Choroid plexus epithelial cell (primary cell): ENCODE data around the gene ARHGEF3.

ENCODE experiments used
- DNase-seq: peaks from one replicate; pipeline ENCODE4 v3.0.0-alpha.2; 2010; ENCODE audit warnings: low read depth
- H3K4me3 ChIP-seq: 2 replicates; pipeline ENCODE4 v1.5.1; 2011; ENCODE audit warnings: low read depth, mild to moderate bottlenecking, control low read depth, low read length, moderate library complexity
- TF ChIP-seq, protein P1 (sequence below): conservative IDR thresholded peaks from 2 replicates; pipeline ENCODE4 v1.5.1; 2011; ENCODE audit warnings: low read depth, mild to moderate bottlenecking, control low read depth, inconsistent platforms, low read length, moderate library complexity

The ARHGEF3 gene

GRCh38 chr3:56812754-56813652 lies 11.3 kb upstream of the ARHGEF3 start:
- H3K4me3 ChIP-seq: no peak overlapping the region
- peak; percentile 48 for DNase-seq

GRCh38 chr3:56811546-56812202 lies 9.9 kb upstream of the ARHGEF3 start:
- TF ChIP-seq, protein P1, sequence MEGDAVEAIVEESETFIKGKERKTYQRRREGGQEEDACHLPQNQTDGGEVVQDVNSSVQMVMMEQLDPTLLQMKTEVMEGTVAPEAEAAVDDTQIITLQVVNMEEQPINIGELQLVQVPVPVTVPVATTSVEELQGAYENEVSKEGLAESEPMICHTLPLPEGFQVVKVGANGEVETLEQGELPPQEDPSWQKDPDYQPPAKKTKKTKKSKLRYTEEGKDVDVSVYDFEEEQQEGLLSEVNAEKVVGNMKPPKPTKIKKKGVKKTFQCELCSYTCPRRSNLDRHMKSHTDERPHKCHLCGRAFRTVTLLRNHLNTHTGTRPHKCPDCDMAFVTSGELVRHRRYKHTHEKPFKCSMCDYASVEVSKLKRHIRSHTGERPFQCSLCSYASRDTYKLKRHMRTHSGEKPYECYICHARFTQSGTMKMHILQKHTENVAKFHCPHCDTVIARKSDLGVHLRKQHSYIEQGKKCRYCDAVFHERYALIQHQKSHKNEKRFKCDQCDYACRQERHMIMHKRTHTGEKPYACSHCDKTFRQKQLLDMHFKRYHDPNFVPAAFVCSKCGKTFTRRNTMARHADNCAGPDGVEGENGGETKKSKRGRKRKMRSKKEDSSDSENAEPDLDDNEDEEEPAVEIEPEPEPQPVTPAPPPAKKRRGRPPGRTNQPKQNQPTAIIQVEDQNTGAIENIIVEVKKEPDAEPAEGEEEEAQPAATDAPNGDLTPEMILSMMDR: no peak

More at GRCh38 chr3:56812754-56813652, 11.3 kb upstream of the ARHGEF3 start:
- TF ChIP-seq, protein P1: no peak

GRCh38 chr3:56810577-56811545 lies 9.1 kb upstream of the ARHGEF3 start:
- no peak for DNase-seq
- TF ChIP-seq, protein P1: no peak
- H3K4me3 ChIP-seq: no peak overlapping the region

More at GRCh38 chr3:56811546-56812202, 9.9 kb upstream of the ARHGEF3 start:
- H3K4me3 ChIP-seq: no peak overlapping the region
- no peak for DNase-seq

- TF ChIP-seq, protein P1: no peak
Measured at GRCh38 chr3:56806407-56806806, 4.7 kb upstream of the ARHGEF3 start.

GRCh38 chr3:56802790-56803189 lies 1.0 kb upstream of the ARHGEF3 start:
- TF ChIP-seq, protein P1: no peak
- no peak overlapping the region for H3K4me3 ChIP-seq

More at GRCh38 chr3:56806407-56806806, 4.7 kb upstream of the ARHGEF3 start:
- DNase-seq: no peak
- no peak overlapping the region for H3K4me3 ChIP-seq

DNA sequence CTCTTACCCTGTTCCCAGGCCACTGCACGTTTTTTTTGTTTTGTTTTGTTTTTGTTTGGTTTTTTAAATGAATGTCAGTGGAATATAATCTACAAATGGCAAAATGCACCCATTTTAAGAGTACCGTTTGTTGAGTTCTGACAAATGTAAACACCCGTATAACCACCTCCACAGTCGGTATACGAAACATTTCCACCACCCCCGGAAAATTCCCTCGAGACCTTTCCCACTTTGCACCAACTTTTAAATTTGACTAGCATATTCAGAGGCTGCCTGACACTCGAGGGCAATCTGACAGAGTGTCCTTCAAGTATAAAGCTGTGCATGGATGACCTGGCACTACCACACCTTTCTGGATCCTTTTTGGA lies 613 bp upstream of the ARHGEF3 start:
- TF ChIP-seq, protein P1: no peak
- H3K4me3 ChIP-seq: peak overlapping the region; percentile 80
- no peak for DNase-seq

More at GRCh38 chr3:56802790-56803189, 1.0 kb upstream of the ARHGEF3 start:
- DNase-seq: no peak
